Measurements from ENCODE around the gene IRS2. TPM values are rescaled to one million over a fixed set of nuclear protein-coding genes. Genes with fewer than 3 reads are reported as not detected.

The IRS2 gene
- total RNA-seq, 2 donors from 2014 or later = 11.4 to 22.7 TPM

- no peaks in the 10 kb centered on the region for H3K27me3 ChIP-seq
- H3K4me1 ChIP-seq = peaks cover 7% of the 10 kb centered on the region
- intact Hi-C loops (cut with DNase I) = no loop called here
- 91 to 100% methylated on average over 6 of the region's 6 CpGs for WGBS, 2 donors
- TF ChIP-seq CTCF (IDR thresholded peaks at IDR 0.05) (no peak), POLR2A (IDR thresholded peaks at IDR 0.05) (no peak)
- DNase-seq = no peak
- H3K9me3 ChIP-seq = no peaks in the 10 kb centered on the region
- H3K4me3 ChIP-seq = no peak overlapping the region
- no peak overlapping the region for H3K27ac ChIP-seq
- no peaks in the 10 kb centered on the region for H3K36me3 ChIP-seq (replicated peaks in 1 of 2; ENCODE audit: insufficient read depth in 1 of 2, low read depth in 2 of 2)
- no peak for ATAC-seq
Measured at GRCh38 chr13:109770436-109770835, 15.9 kb downstream of the IRS2 start.

- Histone ChIP-seq H3K9me3 (no peaks in the 10 kb centered on the region), H3K36me3 (replicated peaks in 1 of 2; ENCODE audit: insufficient read depth in 1 of 2, low read depth in 2 of 2) (no peaks in the 10 kb centered on the region), H3K4me3 (no peak overlapping the region), H3K4me1 (peaks cover 7% of the 10 kb centered on the region), H3K27me3 (no peaks in the 10 kb centered on the region), H3K27ac (no peak overlapping the region)
- 85 to 93% methylated on average over 5 of the region's 5 CpGs for whole genome bisulfite sequencing, 2 donors
- ATAC-seq (no peak), DNase-seq (no peak)
- no peak for TF ChIP-seq CTCF (IDR thresholded peaks at IDR 0.05)
- no peak for TF ChIP-seq POLR2A (IDR thresholded peaks at IDR 0.05)
- intact Hi-C loops (cut with DNase I) = no loop called here
Measured at GRCh38 chr13:109769921-109770320, 16.5 kb downstream of the IRS2 start.

- TF ChIP-seq POLR2A (IDR thresholded peaks at IDR 0.05) (no peak), CTCF (IDR thresholded peaks at IDR 0.05) (no peak)
- peaks cover 7% of the 10 kb centered on the region for H3K4me1 ChIP-seq
- no peak for ATAC-seq
- no peak for DNase-seq
- 79 to 95% methylated on average over 4 of the region's 4 CpGs for WGBS, 2 donors
- intact Hi-C loops (cut with DNase I) = no loop called here
- no peaks in the 10 kb centered on the region for H3K9me3 ChIP-seq
- H3K36me3 ChIP-seq (replicated peaks in 1 of 2; ENCODE audit: insufficient read depth in 1 of 2, low read depth in 2 of 2) = no peaks in the 10 kb centered on the region
- no peak overlapping the region for H3K4me3 ChIP-seq
- H3K27ac ChIP-seq = no peak overlapping the region
- no peaks in the 10 kb centered on the region for H3K27me3 ChIP-seq
Measured at GRCh38 chr13:109769275-109769674, 17.1 kb downstream of the IRS2 start.

- DNase-seq (no peak), ATAC-seq (no peak)
- H3K27ac ChIP-seq = no peak overlapping the region
- WGBS, 2 donors = 95% methylated on average over 10 of the region's 10 CpGs
- no peaks in the 10 kb centered on the region for H3K27me3 ChIP-seq
- TF ChIP-seq CTCF (IDR thresholded peaks at IDR 0.05) = no peak
- no peak for TF ChIP-seq POLR2A (IDR thresholded peaks at IDR 0.05)
- no peak overlapping the region for H3K4me3 ChIP-seq
- H3K9me3 ChIP-seq = no peaks in the 10 kb centered on the region
- intact Hi-C loops (cut with DNase I) = no loop called here
- H3K4me1 ChIP-seq = peaks cover 7% of the 10 kb centered on the region
- H3K36me3 ChIP-seq (replicated peaks in 1 of 2; ENCODE audit: insufficient read depth in 1 of 2, low read depth in 2 of 2) = no peaks in the 10 kb centered on the region
Measured at GRCh38 chr13:109768616-109769015, 17.8 kb downstream of the IRS2 start.

GRCh38 chr13:109768176-109768575 is 18.2 kb downstream of the IRS2 start:
- H3K4me3 ChIP-seq = no peak overlapping the region

More at GRCh38 chr13:109768176-109768575, 18.2 kb downstream of the IRS2 start:
- H3K27me3 ChIP-seq = no peaks in the 10 kb centered on the region
- DNase-seq = no peak
- TF ChIP-seq POLR2A (IDR thresholded peaks at IDR 0.05) = no peak
- no peak for TF ChIP-seq CTCF (IDR thresholded peaks at IDR 0.05)
- 97 to 100% methylated on average over 2 of the region's 2 CpGs for WGBS, 2 donors
- no peak for ATAC-seq
- H3K27ac ChIP-seq = no peak overlapping the region
- H3K9me3 ChIP-seq = no peaks in the 10 kb centered on the region
- peaks cover 7% of the 10 kb centered on the region for H3K4me1 ChIP-seq
- intact Hi-C loops (cut with DNase I) = no loop called here
- H3K36me3 ChIP-seq (replicated peaks in 1 of 2; ENCODE audit: insufficient read depth in 1 of 2, low read depth in 2 of 2) = no peaks in the 10 kb centered on the region

All from body of pancreas (tissue), 4 donors.